GM13977 (cell line): Measurements from ENCODE around the gene FLVCR1.

ENCODE experiments used
- DNase-seq: peaks from one replicate; pipeline ENCODE4 v3.0.0; 2012; ENCODE audit warnings: low spot score
- in situ Hi-C: fragments of 300-500 bp; cut with MboI; formaldehyde crosslinking; loops from one replicate; pipeline ENCODE4 v1.12.0; 2022; ENCODE audit warnings: low sequenced_read_pairs, low pct_unique_long_range_greater_than_20kb, mixed read lengths, inconsistent platforms; ENCODE audit not compliant: unreplicated experiment
- TF ChIP-seq, protein P1 (sequence below): IDR thresholded peaks from 2 replicates; pipeline ENCODE4 v1.5.1; 2012; ENCODE audit warnings: mild to moderate bottlenecking, control low read depth; ENCODE audit not compliant: insufficient read depth; ENCODE audit errors: extremely low read depth, missing control alignments

The FLVCR1 gene

DNA sequence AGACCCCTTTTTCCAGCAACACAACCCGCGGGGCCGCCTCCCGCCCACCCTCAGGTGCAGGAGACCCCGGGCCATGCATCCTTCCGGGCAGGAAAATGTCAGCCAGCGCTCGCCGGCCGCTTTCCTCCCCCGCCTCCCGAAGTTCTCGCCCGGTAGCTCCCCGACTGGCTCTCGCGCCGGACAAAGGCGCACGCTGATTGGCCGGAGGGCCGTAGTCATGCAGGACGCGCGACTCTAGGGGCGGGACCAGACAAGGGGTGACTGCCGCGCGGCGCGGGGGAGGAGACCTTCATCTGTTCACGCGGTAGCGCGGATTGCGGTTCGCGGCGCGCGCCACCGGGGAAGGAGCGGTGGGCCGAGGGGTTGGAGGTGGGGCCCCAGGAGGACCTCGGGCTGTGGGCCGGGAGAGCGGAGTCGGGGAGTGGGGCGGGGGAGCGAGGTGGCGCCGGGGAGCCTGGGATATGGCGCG lies at the start of gene FLVCR1:
FLVCR1 (plus strand) TSS at position 284 of the 469 bp plus-strand sequence; CDS start at position 462, 178 bp downstream.
- in situ Hi-C loops: no loop called here
- DNase-seq: peak; percentile 96
- TF ChIP-seq, protein P1, sequence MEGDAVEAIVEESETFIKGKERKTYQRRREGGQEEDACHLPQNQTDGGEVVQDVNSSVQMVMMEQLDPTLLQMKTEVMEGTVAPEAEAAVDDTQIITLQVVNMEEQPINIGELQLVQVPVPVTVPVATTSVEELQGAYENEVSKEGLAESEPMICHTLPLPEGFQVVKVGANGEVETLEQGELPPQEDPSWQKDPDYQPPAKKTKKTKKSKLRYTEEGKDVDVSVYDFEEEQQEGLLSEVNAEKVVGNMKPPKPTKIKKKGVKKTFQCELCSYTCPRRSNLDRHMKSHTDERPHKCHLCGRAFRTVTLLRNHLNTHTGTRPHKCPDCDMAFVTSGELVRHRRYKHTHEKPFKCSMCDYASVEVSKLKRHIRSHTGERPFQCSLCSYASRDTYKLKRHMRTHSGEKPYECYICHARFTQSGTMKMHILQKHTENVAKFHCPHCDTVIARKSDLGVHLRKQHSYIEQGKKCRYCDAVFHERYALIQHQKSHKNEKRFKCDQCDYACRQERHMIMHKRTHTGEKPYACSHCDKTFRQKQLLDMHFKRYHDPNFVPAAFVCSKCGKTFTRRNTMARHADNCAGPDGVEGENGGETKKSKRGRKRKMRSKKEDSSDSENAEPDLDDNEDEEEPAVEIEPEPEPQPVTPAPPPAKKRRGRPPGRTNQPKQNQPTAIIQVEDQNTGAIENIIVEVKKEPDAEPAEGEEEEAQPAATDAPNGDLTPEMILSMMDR: no peak

DNA sequence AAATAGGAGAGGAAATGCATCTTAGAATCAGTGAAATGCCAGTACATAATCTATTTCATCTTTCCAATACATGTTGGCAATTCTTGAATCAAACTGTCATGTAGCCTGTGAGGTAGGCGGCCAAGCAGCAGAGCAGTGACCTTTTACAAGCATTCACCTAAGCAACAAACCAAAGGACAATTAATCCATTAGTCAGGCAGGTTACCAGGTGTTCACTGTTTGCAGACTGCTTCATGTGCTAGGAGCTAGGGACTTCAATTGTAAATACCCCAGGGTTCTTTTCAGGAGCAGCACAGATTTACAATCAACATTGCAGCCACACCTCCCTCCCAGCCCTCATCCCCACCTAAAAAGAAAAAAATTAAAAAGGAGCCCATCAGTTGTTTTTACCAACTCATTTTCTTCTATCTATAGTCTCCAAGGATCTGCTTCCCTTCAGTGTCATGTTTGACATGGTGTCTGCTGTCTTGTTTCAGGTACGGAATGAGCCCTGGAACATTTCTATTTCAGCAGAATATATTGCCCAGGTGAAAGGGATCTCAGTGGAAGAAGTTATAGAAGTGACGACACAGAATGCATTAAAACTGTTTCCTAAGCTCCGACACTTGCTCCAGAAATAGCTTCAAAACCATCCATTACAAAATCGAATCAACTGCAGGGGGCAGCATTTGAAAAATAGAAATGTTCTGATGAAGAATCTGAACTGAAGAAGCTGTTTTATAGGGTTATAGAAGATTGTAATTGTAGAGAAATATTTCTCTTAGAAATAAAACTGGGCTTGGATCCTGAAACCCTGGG lies 43.3 kb upstream of the FLVCR1 start:
- no peak for DNase-seq
- TF ChIP-seq, protein P1: peak; percentile 36
- in situ Hi-C loops: loop anchor here (10.0 kb wide), 1 partner anchor 170 kb away; no protein-coding TSS in a partner anchor

DNA sequence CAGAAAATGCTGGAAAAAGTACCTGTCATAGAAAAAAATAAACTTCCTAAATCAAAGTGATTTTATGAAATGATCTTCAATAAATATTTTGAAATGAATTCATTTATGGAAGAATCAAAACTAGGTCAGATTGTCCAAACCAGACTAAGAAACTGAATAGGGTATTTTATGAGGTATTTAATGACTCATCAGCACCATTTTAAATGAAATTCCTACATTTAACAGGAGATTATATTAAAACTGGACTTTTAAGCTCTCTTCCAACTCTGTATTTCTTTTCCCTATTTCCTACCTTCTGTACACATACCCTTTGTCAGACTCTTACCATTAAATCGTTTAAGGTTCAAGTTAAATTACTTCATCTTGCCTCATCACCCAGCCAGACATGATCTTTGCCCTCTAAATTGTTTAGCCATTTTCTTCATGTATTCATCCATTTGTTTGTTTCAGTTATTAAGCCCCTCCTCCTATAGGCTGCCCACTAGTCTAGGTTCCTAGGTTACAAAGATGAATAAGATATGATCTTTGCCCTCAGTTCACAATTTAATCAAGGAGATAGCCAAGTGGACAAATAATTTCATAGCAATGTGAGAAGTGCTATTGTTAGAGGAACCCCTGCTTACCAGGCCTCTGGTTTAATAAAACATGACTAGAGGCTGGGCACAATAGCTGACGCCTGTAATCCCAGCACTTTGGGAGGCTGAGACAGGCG lies 41.4 kb upstream of the FLVCR1 start:
- TF ChIP-seq, protein P1: no peak

DNA sequence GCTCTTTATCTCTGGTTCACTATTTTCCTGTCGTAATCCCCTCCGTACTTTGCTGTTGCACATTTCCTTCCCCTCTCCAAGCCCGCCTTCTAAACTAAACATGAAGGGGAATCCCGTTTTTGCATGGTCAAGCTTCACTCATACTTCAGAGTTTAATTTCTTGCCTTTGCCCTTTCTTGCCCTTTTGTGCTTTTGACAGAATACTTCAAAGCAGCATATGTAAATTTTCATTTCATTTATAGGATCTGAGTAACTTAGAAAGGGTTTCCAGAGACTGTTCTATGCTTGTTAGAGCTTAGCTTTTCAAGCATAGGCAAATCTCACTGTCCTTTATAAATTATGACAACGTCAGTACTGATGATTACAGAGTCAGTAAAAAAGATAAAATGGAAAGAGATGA lies 38.3 kb upstream of the FLVCR1 start:
- TF ChIP-seq, protein P1: no peak
- in situ Hi-C loops: loop anchor here (10.0 kb wide), 1 partner anchor 165 kb away; no protein-coding TSS in a partner anchor
- peak; percentile 54 for DNase-seq

More for the DNA sequence above, 41.4 kb upstream of the FLVCR1 start:
- in situ Hi-C loops: loop anchor here (10.0 kb wide), 1 partner anchor 168 kb away; no protein-coding TSS in a partner anchor
- DNase-seq: no peak

DNA sequence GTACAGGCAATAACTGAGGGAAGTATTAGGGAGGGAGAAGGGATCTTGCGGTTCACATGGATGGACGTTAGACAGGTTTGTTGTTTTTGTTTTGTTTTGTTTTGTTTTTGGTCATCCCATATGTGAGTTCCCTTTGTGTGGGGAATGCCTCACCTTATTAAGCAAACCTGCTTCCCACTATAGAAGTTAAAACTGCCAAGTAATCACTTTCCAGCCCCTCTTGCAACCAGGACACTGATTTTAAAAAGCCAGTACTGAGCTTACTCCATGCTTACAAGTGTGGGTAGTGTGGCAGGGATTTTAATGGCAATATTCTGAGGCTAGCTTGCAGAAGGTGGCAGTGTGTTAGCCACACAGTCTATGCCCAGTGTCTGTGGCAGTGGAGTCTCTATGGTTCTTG lies 37.1 kb upstream of the FLVCR1 start:
- TF ChIP-seq, protein P1: no peak
- in situ Hi-C loops: no loop called here
- no peak for DNase-seq

DNA sequence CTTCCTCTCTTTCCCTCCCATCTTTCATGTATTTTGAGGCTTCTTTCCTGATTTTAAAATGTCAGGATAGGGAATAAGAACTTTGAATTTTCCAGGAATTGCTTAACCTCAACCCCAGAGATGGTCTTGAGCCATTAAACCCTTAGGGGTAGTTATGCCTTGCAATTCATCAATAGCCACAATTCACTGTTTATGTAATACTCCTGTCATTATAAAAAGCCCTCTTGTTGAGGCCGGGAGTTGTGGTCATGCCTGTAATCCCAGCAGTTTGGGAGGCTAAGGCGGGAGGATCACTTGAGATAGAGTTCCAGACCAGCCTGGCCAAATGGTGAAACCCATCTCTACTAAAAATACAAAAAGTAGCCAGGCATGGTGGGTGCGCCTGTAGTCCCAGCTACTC lies 35.1 kb upstream of the FLVCR1 start:
- TF ChIP-seq, protein P1: no peak
- in situ Hi-C loops: no loop called here

More for the DNA sequence above, 35.1 kb upstream of the FLVCR1 start:
- no peak for DNase-seq
